Bronchial epithelial cell (primary cell): ENCODE data around the gene SVIL. TPM values are rescaled to one million over a fixed set of nuclear protein-coding genes. Genes with fewer than 3 reads are reported as not detected.

ENCODE experiments used
- DNase-seq: peaks from one replicate; pipeline ENCODE4 v3.0.0-alpha.2; 2010; ENCODE audit warnings: low read depth
- FAIRE-seq: peaks from 2 replicates; lab custom pipeline; 2011; peaks lifted over from hg19 to GRCh38; lab: Jason Lieb, UNC
- H3K27me3 ChIP-seq: 2 replicates; pipeline ENCODE4 v1.5.1; 2011; ENCODE audit warnings: low read length; ENCODE audit not compliant: control insufficient read depth, insufficient read depth
- H3K36me3 ChIP-seq: 2 replicates; pipeline ENCODE4 v1.5.1; 2011; ENCODE audit warnings: low read length; ENCODE audit not compliant: control insufficient read depth, insufficient read depth
- H3K4me3 ChIP-seq: 2 replicates; pipeline ENCODE4 v1.5.1; 2011; ENCODE audit warnings: mild to moderate bottlenecking, low read depth, low read length, control low read depth
- total RNA-seq: library from RNA; depleted of rRNA; stranded (reverse); fragments of >200 nt; gene quantifications from 2 replicates; pipeline ENCODE4 v1.2.1, GENCODE V29; 2014
- TF ChIP-seq, protein P1 (sequence below): IDR thresholded peaks from 2 replicates; pipeline ENCODE4 v1.5.1; 2011; ENCODE audit warnings: mild to moderate bottlenecking, moderate library complexity, low read length, control low read depth, inconsistent platforms; ENCODE audit not compliant: insufficient read depth, severe bottlenecking

The SVIL gene
- total RNA-seq, 1 donor from 2014 or later, result 12.6 TPM

- FAIRE-seq (no peak), DNase-seq (no peak)
- peaks cover 3% of the 10 kb centered on the region for H3K36me3 ChIP-seq
- H3K27me3 ChIP-seq, result no peaks in the 10 kb centered on the region
- TF ChIP-seq, protein P1, sequence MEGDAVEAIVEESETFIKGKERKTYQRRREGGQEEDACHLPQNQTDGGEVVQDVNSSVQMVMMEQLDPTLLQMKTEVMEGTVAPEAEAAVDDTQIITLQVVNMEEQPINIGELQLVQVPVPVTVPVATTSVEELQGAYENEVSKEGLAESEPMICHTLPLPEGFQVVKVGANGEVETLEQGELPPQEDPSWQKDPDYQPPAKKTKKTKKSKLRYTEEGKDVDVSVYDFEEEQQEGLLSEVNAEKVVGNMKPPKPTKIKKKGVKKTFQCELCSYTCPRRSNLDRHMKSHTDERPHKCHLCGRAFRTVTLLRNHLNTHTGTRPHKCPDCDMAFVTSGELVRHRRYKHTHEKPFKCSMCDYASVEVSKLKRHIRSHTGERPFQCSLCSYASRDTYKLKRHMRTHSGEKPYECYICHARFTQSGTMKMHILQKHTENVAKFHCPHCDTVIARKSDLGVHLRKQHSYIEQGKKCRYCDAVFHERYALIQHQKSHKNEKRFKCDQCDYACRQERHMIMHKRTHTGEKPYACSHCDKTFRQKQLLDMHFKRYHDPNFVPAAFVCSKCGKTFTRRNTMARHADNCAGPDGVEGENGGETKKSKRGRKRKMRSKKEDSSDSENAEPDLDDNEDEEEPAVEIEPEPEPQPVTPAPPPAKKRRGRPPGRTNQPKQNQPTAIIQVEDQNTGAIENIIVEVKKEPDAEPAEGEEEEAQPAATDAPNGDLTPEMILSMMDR, result no peak
- H3K4me3 ChIP-seq, result no peak overlapping the region
These were observed 100.2 kb downstream of the SVIL start for GRCh38 chr10:29534590-29534989.

- H3K27me3 ChIP-seq, result no peaks in the 10 kb centered on the region
- H3K36me3 ChIP-seq, result peaks cover 3% of the 10 kb centered on the region
- TF ChIP-seq, protein P1, result no peak
- no peak for DNase-seq
- FAIRE-seq, result no peak
- no peak overlapping the region for H3K4me3 ChIP-seq
These were observed 101.0 kb downstream of the SVIL start for GRCh38 chr10:29533696-29534285.

DNA sequence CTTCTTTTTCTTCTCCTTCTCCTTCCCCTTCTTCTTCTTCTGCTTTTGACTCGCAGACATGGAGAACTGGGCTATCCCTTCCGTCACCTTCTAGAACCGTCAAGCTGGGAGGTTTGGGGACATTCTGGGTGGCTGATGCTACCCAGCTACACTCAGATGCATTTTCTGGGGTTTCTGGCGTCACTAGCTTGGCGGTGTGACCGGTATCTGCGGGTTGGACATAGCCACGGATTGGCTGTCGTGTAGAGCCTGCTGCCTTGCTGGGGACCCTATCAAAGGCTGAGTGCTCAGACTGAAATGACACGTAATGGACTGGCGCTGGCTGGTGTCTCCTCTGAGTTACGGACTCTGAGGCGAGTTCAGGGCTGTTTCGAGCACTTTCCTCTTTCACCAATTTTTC lies 101.7 kb downstream of the SVIL start:
- DNase-seq (no peak), FAIRE-seq (no peak)
- Histone ChIP-seq H3K36me3 (peaks cover 3% of the 10 kb centered on the region), H3K27me3 (no peaks in the 10 kb centered on the region), H3K4me3 (no peak overlapping the region)
- TF ChIP-seq, protein P1, result no peak

DNA sequence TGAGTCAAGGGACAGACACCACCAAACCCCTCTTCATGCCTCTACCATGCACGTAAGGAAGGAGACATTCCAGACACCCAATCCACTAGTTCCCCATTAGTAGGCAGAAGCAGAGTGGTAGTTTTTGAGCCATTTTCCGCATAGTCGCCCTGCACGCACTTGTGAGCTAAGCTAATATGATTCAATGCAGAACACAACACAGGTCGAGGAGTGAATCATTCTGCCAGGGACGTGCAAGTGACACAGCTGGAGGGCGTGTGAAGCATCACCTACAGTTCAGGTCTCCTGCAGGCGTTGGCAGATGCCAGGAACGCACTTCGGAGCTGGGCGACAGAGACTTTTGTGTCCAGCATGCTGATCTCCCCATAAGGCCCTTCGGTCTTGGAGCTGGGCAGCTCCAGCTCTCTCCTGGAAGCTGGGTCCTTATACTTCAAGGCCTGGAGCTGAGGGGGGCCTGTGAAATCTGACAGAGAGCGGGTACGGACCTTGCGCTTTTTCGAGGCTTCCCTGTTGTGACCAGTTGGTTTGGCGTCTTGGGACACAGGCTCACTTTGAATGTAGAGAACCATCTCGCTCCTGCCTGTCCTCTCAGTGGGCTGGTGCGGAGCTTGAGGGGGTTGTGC lies 102.4 kb downstream of the SVIL start:
- H3K4me3 ChIP-seq, result no peak overlapping the region
- H3K36me3 ChIP-seq, result peaks cover 3% of the 10 kb centered on the region
- no peak for DNase-seq
- FAIRE-seq, result no peak
- TF ChIP-seq, protein P1, result no peak
- no peaks in the 10 kb centered on the region for H3K27me3 ChIP-seq

- no peak for FAIRE-seq
- Histone ChIP-seq H3K27me3 (no peaks in the 10 kb centered on the region), H3K4me3 (no peak overlapping the region), H3K36me3 (peaks cover 3% of the 10 kb centered on the region)
- TF ChIP-seq, protein P1, result no peak
- no peak for DNase-seq
These were observed 104.4 kb downstream of the SVIL start for GRCh38 chr10:29530112-29530976.
